Superior temporal gyrus (tissue), 1 donor: ENCODE results near the gene MVP.
"Not testable (repeated sequence)": the region's sequence is repeated elsewhere in the genome, so short reads cannot be mapped to it uniquely, and the experiment has no call there.

Experiments
- DNase-seq: peaks from one replicate; pipeline ENCODE4 v3.0.0-alpha.2; 2016; ENCODE audit errors: extremely low spot score

Gene MVP

GRCh38 chr16:29820271-29820701 is at the start of gene MVP:
TSS of gene MVP (plus strand) at chr16:29820462. CDS start at chr16:29830550, 10,088 bp downstream.
- DNase-seq = peak; percentile 62

GRCh38 chr16:29772330-29772729 is 47.9 kb upstream of the MVP start:
- DNase-seq = not testable (repeated sequence)

- DNase-seq = no peak
Measured at GRCh38 chr16:29774730-29775129, 45.5 kb upstream of the MVP start.

- no peak for DNase-seq
Measured at GRCh38 chr16:29775742-29776408, 44.4 kb upstream of the MVP start.

DNA sequence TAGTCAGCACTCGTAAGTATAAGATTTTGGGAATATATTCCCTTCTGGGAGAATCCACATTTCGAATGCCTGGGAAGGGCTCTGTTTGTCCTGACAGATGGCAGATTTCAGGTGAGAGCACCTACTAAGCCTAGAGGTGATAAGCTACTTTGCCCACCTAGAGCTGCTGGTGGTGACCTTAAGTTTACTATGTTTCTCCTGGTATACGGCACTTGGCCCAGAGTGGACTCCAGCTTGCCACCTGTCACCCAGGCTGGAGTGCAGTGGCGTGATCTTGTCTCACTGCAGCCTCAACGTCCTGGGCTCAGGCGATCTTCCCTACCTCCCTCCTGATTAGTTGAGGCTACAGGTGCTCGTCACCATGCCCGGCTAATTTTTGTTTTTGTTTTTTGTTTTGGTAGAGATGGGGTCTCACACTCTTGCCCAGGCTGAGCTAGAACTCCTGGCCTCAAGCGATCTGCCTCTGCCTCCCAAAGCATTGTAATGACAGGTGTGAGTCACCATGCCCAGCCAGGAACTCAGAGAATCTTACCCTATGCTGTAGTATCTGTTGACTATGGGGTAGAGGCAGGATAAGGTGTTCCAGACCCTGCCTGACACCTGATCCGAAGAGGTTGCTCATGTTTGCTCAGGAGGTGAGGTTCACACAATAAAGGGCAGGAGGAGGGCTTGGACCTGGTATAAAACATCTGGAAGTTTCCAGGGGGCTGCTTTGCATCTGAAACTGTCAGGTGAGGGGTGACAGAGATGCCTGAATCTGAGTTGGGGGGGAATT is 42.5 kb upstream of the MVP start, which contains the start of gene ZG16:
Gene ZG16 (plus strand): TSS at position 681 of the 775 bp plus-strand sequence. CDS start 1,011 bp downstream, outside the sequence.
- no peak for DNase-seq

GRCh38 chr16:29779474-29779873 is 40.8 kb upstream of the MVP start:
- no peak for DNase-seq

- DNase-seq = not testable (repeated sequence)
Measured at GRCh38 chr16:29783094-29783953, 36.9 kb upstream of the MVP start.

DNA sequence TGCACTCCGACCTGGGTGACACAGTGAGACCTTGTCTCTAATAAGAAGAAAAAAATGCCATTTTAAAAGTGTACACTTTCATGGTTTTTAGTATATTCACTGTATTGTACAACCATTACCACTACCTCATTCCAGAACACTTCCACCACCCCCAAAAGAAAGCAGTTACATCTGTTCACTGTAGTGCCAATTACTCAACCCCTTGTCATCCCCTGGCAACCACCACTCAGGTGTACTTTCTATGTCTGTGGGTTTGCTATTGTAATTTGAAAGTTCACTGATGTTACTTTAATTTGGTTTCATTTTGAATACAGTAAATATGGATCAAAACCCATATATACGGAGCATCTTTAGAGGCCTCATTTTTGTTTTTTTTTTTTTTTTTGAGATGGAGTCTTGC is 36.1 kb upstream of the MVP start:
- no peak for DNase-seq

DNA sequence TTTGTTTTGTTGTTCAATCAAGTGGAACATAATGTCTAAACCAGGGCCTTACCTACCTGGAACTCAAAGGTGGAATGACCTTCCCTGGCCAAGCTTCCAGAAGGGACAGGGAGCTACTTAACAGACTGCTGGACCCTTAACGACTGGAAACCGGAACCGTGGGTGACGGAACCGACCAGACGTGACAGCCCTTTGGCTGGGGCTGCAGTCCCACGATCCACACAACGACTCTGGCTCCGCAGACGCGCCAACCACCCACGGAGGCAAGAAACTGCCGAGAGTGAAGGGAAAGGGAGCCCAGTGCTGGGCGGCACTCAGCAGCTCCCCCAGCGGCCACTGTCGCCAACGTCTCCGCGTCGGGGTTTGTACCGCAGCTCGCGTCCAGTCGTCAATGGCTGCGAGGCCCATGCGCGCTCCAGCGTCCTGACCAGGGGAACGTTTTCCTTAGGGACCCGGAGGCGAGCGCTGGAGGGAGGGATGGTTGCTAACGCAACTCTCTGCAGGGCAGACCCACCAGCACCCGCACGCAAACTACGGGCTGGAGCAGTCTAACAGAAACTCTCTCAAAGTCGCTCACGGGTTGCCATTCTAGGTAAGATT is 35.3 kb upstream of the MVP start:
- DNase-seq = peak; percentile 67

DNA sequence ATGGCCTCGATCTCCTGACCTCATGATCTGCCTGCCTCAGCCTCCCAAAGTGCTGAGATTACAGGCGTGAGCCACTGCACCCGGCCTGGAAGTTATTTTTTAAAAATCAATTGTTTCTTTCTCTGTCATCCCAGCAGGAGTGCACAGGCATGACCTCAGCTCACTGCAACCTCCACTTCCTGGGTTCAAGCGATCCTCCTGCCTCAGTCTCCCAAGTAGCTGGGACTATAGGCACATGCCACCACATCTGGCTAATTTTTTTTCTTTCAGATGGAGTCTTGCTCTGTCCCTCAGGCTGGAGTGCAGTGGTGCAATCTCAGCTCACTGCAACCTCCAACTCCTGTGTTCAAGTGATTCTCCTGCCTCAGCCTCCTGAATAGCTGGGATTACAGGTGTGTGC is 33.1 kb upstream of the MVP start:
- not testable (repeated sequence) for DNase-seq

DNA sequence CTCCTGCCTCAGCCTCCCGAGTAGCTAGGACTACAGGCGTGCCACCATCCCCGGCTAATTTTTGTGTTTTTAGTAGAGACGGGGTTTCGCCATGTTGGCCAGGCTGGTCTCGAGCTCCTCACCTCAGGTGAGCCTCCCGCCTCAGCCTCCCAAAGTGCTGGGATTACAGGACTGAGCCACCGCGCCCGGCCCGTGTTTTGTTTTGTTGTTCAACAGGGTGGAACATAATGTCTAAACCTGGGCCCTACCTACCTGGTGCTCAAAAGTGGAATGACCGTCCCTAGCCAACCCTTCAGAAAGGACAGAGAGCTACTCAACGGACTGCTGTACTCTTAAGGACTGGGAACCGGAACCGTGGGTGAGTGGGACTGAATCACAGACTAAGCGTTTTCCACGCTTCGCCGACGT is 30.5 kb upstream of the MVP start:
- no peak for DNase-seq

- DNase-seq = peak; percentile 98
Measured at GRCh38 chr16:29790183-29790948, 29.9 kb upstream of the MVP start, which contains the start of gene KIF22. TSS of gene KIF22 (plus strand) at chr16:29790751. CDS start at chr16:29790760, 9 bp downstream.

- peak; percentile 20 for DNase-seq
Measured at GRCh38 chr16:29790949-29791844, 29.1 kb upstream of the MVP start.

GRCh38 chr16:29791845-29792807 is 28.1 kb upstream of the MVP start:
- no peak for DNase-seq

- not testable (repeated sequence) for DNase-seq
Measured at GRCh38 chr16:29793153-29793552, 27.1 kb upstream of the MVP start.

DNA sequence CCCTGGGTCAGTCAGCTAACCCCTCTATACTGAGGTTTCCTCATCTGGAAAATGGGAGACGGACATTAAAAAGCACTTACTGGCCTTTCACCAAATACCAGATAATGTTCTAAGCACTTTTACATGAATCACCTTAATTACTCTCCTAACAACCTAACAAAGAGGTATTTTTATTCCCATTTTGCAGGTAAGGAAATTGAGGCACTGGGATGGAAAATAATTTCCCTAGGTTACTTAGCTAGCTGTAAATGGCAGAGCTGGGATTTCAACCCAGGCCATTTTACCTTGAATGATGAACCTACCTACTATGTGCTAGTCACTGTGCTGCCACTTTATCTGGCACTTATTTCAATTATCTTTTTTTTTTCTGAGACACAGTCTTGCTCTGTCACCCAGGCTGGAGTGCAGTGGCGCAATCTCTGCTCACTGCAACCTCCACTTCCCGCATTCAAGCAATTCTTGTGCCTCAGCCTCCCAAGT is 26.0 kb upstream of the MVP start:
- DNase-seq = no peak

GRCh38 chr16:29802416-29802935 is 17.8 kb upstream of the MVP start:
- no peak for DNase-seq

GRCh38 chr16:29804020-29804419 is 16.2 kb upstream of the MVP start:
- DNase-seq = no peak
